Measurements from ENCODE around the gene GRIK4.

- TF ChIP-seq, protein P1, sequence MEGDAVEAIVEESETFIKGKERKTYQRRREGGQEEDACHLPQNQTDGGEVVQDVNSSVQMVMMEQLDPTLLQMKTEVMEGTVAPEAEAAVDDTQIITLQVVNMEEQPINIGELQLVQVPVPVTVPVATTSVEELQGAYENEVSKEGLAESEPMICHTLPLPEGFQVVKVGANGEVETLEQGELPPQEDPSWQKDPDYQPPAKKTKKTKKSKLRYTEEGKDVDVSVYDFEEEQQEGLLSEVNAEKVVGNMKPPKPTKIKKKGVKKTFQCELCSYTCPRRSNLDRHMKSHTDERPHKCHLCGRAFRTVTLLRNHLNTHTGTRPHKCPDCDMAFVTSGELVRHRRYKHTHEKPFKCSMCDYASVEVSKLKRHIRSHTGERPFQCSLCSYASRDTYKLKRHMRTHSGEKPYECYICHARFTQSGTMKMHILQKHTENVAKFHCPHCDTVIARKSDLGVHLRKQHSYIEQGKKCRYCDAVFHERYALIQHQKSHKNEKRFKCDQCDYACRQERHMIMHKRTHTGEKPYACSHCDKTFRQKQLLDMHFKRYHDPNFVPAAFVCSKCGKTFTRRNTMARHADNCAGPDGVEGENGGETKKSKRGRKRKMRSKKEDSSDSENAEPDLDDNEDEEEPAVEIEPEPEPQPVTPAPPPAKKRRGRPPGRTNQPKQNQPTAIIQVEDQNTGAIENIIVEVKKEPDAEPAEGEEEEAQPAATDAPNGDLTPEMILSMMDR (IDR thresholded peaks at IDR 0.05; ENCODE audit: low read depth, low read length, poor library complexity, severe bottlenecking), result no peak
- TF ChIP-seq EZH2phosphoT487 (IDR thresholded peaks at IDR 0.05; ENCODE audit: borderline replicate concordance, low read length), result no peak
Observed at GRCh38 chr11:120839846-120840402, 328.4 kb downstream of the GRIK4 start.

Data from DOHH2 (cell line).